ENCODE data around the gene BTBD9. TPM values are rescaled to one million over a fixed set of nuclear protein-coding genes. Genes with fewer than 3 reads are reported as not detected.
A peak's percentile ranks its signal among the peaks of the same experiment; 100 is the strongest.

The BTBD9 gene
- total RNA-seq, 5 donors from 2014 or later (not counting 1 experiment from before 2014, with no cell fraction given): 29.3 to 67.7 (median 38.1) TPM

DNA sequence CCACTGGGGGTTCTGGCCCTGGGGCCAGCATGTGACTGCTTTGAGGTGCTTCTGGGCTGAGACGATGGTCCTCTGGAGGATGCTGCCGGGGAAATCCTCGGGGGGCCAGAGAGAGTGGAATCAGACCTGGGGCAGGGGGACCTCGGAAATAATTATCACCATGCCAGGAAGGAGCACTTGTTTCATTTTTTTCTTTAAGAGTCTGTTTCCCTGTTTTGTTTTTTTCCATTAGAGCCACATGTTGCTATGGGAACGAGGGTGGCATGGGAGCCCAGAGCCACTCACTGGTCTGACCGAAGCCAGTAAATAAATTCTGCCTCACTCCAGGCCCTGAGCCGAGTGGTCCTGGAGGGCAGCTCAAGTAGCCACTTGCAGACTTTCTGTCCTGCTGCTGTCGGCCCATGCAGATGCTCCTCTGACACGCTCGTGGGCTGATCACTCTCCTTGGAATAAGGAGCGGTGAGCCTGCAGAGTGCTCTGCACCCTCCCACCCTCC is 455.1 kb downstream of the BTBD9 start:
- Histone ChIP-seq H3K27ac (ENCODE audit: low read length) (no peak overlapping the region), H3K27me3 (replicated peaks in 1 of 2; ENCODE audit: control insufficient read depth in 2 of 2, extremely low read depth in 1 of 2, insufficient read depth in 2 of 2, low read length in 1 of 2) (no peaks in the 10 kb centered on the region), H3K36me3 (ENCODE audit: control insufficient read depth in 2 of 2, extremely low read depth in 1 of 2, insufficient read depth in 1 of 2, low read length in 1 of 2) (peaks cover 0 to 8% of the 10 kb centered on the region in 2 donors), H3K4me3 (ENCODE audit: control insufficient read depth in 1 of 2, extremely low read depth in 1 of 2, low read length in 1 of 2) (no peak overlapping the region), H3K9me3 (no peaks in the 10 kb centered on the region), H3K4me1 (ENCODE audit: control insufficient read depth in 1 of 2, extremely low read depth in 1 of 2, insufficient read depth in 2 of 2, low read length in 2 of 2) (no peaks in the 10 kb centered on the region)
- CTCF ChIA-PET: no interaction called here
- H3K27ac Mint-ChIP-seq: no peak overlapping the region
- H3K4me3 Mint-ChIP-seq: no peak overlapping the region
- no peak for ATAC-seq (replicated peaks in 1 of 4)
- H3K36me3 Mint-ChIP-seq: peaks cover 32% of the 10 kb centered on the region
- H3K9me3 Mint-ChIP-seq: no peaks in the 10 kb centered on the region
- POLR2A ChIA-PET: no interaction called here
- no peak for DNase-seq
- 88% methylated on average over 8 of the region's 11 CpGs for WGBS (ENCODE audit: insufficient coverage)
- peaks cover 0 to 2% (median under 1%) of the 10 kb centered on the region in 3 donors for H3K4me1 Mint-ChIP-seq
- no peaks in the 10 kb centered on the region for H3K27me3 Mint-ChIP-seq

DNA sequence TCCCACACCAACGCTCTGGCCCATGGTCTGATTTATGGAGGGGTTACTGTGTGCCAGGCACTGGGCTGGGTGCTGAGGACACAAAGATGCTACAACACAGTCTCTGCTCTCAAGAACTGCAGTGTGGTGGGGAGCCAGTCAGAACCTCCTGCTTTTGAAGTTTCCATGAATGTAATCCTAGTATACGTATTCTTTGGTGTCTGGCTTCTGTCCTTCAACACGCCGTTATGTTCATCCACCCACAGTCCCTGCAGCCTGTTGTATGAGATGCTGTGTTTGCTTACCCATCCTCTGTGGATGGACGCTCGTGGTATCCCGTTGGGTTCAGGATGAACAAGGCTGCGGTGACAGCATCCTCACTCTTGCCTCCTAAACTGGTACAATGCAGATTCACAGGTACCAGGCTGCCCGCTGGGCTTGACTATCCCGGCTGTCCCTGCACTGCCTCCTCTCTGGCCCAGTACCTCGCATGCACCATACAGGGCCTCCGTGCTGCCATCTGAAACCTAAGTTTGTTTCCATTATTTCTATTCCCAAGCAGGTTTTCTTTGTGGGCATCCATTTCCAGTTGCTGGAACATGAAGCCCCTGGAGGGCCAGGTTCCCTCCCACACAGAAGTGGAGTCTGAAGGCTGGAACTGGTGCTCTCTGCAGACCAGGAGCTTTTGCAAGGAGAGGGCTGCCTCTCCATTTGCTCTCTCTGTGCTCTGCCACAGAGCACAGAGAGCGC is 455.7 kb downstream of the BTBD9 start:
- Histone ChIP-seq H3K36me3 (ENCODE audit: control insufficient read depth in 2 of 2, extremely low read depth in 1 of 2, insufficient read depth in 1 of 2, low read length in 1 of 2) (peaks cover 0 to 8% of the 10 kb centered on the region in 2 donors), H3K9me3 (no peaks in the 10 kb centered on the region), H3K27ac (ENCODE audit: low read length) (no peak overlapping the region), H3K4me1 (ENCODE audit: control insufficient read depth in 1 of 2, extremely low read depth in 1 of 2, insufficient read depth in 2 of 2, low read length in 2 of 2) (no peaks in the 10 kb centered on the region), H3K4me3 (ENCODE audit: control insufficient read depth in 1 of 2, extremely low read depth in 1 of 2, low read length in 1 of 2) (no peak overlapping the region), H3K27me3 (replicated peaks in 1 of 2; ENCODE audit: control insufficient read depth in 2 of 2, extremely low read depth in 1 of 2, insufficient read depth in 2 of 2, low read length in 1 of 2) (no peaks in the 10 kb centered on the region)
- 93% methylated on average over 9 of the region's 13 CpGs for WGBS (ENCODE audit: insufficient coverage)
- Mint-ChIP-seq H3K27ac (no peak overlapping the region), H3K36me3 (peaks cover 29% of the 10 kb centered on the region), H3K4me3 (no peak overlapping the region), H3K9me3 (no peaks in the 10 kb centered on the region), H3K27me3 (no peaks in the 10 kb centered on the region), H3K4me1 (peaks cover 0 to 6% (median 0%) of the 10 kb centered on the region in 3 donors)
- ChIA-PET CTCF (no interaction called here), POLR2A (no interaction called here)
- DNase-seq (no peak), ATAC-seq (replicated peaks in 1 of 4) (no peak)

DNA sequence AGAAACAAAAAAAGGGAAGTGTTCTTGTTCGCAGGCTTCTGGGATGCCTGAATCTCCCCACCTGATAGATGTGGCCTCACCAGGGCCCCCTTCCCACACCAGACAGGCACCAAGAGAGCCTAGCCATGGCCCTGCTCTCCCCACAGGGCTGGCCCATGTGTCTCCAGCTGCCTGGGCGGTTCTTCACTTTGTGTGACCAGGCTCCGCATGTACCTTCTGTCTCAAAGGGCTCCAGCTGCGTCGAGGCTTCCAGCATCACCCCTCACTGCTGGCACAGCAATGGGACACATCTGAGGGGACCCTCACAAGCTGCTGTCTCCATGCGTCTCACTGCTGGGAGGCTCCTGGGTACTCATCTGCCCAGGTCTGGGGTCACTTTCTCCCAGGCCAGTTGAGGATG is 457.3 kb downstream of the BTBD9 start:
- no peak for DNase-seq
- H3K9me3 Mint-ChIP-seq: no peaks in the 10 kb centered on the region
- POLR2A ChIA-PET: no interaction called here

DNA sequence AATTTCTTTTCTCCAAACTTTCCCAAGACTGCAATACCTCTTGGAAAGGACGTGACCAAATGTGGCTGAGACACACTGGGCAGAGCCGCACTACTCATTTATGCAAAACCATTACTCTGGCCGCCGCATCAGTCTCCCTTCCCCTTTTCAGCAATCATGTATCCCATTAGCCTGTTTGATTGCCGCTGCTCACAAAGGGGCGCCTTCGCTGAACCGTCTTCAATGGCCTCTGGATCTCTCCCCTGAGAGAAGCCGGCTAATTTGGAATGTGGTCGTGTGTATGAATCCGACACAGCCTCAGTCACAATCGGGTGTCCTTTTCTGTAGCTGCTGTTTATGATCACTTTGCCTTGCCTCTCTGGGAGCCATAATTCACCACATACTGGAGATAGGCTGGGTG is 459.1 kb downstream of the BTBD9 start:
- H3K9me3 ChIP-seq: no peaks in the 10 kb centered on the region
- H3K36me3 Mint-ChIP-seq: peaks cover 22% of the 10 kb centered on the region
- H3K4me3 Mint-ChIP-seq: no peak overlapping the region
- H3K27me3 Mint-ChIP-seq: no peaks in the 10 kb centered on the region
- no peak overlapping the region for H3K4me3 ChIP-seq (ENCODE audit: control insufficient read depth in 1 of 2, extremely low read depth in 1 of 2, low read length in 1 of 2)
- H3K27ac Mint-ChIP-seq: no peak overlapping the region
- H3K9me3 Mint-ChIP-seq: no peaks in the 10 kb centered on the region
- no peak overlapping the region for H3K27ac ChIP-seq (ENCODE audit: low read length)
- ATAC-seq (replicated peaks in 1 of 4) (no peak), DNase-seq (peak in 1 of 35 experiments; percentile 9)
- ChIA-PET CTCF (no interaction called here), POLR2A (no interaction called here)
- peaks cover 0 to 3% of the 10 kb centered on the region in 2 donors for H3K36me3 ChIP-seq (ENCODE audit: control insufficient read depth in 2 of 2, extremely low read depth in 1 of 2, insufficient read depth in 1 of 2, low read length in 1 of 2)
- H3K27me3 ChIP-seq (replicated peaks in 1 of 2; ENCODE audit: control insufficient read depth in 2 of 2, extremely low read depth in 1 of 2, insufficient read depth in 2 of 2, low read length in 1 of 2): no peaks in the 10 kb centered on the region
- H3K4me1 Mint-ChIP-seq: peaks cover 0 to 9% (median 5%) of the 10 kb centered on the region in 3 donors
- H3K4me1 ChIP-seq (ENCODE audit: control insufficient read depth in 1 of 2, extremely low read depth in 1 of 2, insufficient read depth in 2 of 2, low read length in 2 of 2): no peaks in the 10 kb centered on the region
- WGBS (ENCODE audit: insufficient coverage): over 99% methylated on average over 10 of the region's 12 CpGs

More for the DNA sequence above, 457.3 kb downstream of the BTBD9 start:
- no peak overlapping the region for H3K27ac ChIP-seq (ENCODE audit: low read length)
- Mint-ChIP-seq H3K4me1 (peaks cover 0 to 9% (median 5%) of the 10 kb centered on the region in 3 donors), H3K36me3 (peaks cover 19% of the 10 kb centered on the region), H3K27ac (no peak overlapping the region), H3K4me3 (no peak overlapping the region), H3K27me3 (no peaks in the 10 kb centered on the region)
- WGBS (ENCODE audit: insufficient coverage): 96% methylated on average over 4 of the region's 6 CpGs
- ATAC-seq (replicated peaks in 1 of 4): no peak
- H3K36me3 ChIP-seq (ENCODE audit: control insufficient read depth in 2 of 2, extremely low read depth in 1 of 2, insufficient read depth in 1 of 2, low read length in 1 of 2): peaks cover 0 to 8% of the 10 kb centered on the region in 2 donors
- H3K9me3 ChIP-seq: no peaks in the 10 kb centered on the region
- CTCF ChIA-PET: no interaction called here
- no peak overlapping the region for H3K4me3 ChIP-seq (ENCODE audit: control insufficient read depth in 1 of 2, extremely low read depth in 1 of 2, low read length in 1 of 2)
- no peaks in the 10 kb centered on the region for H3K27me3 ChIP-seq (replicated peaks in 1 of 2; ENCODE audit: control insufficient read depth in 2 of 2, extremely low read depth in 1 of 2, insufficient read depth in 2 of 2, low read length in 1 of 2)
- H3K4me1 ChIP-seq (ENCODE audit: control insufficient read depth in 1 of 2, extremely low read depth in 1 of 2, insufficient read depth in 2 of 2, low read length in 2 of 2): no peaks in the 10 kb centered on the region

DNA sequence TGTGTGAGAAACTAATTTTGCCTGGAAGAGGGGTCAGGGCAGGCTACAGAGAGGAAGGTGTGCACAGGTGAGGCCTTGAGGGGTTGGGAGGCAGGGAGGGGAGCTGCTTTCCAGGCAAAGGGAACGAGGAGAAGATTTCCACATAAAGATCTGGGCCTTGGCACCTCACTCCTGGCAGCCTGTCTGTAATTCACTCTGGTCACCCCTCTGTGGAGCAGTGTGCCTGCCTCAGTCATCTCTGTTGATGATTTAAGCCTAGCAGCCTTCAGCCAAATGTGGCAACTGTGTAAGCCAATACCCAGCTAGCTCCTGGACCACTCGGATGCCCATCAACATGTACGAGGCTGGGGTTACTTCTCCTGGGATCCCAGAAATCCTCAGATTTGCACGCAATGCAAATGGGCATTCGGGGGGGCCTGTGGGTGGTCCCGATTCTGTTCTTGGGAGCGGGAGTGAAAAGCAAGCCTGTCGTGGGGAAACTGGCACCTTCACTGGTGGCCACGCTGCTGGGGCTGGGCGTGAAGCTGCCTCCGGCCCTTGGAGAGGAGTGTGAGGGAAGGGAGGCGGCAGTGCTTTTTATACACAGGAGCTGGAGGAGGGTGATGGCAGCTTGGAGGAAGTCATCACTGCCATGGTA is 459.8 kb downstream of the BTBD9 start:
- Mint-ChIP-seq H3K27me3 (no peaks in the 10 kb centered on the region), H3K36me3 (peaks cover 26% of the 10 kb centered on the region), H3K27ac (peak overlapping the region in 1 of 2 donors; percentile 35), H3K4me1 (peaks cover 0 to 9% (median 5%) of the 10 kb centered on the region in 3 donors), H3K9me3 (no peaks in the 10 kb centered on the region), H3K4me3 (no peak overlapping the region)
- ATAC-seq (replicated peaks in 1 of 4) (no peak), DNase-seq (peak in 1 of 35 experiments; percentile 23)
- Histone ChIP-seq H3K9me3 (no peaks in the 10 kb centered on the region), H3K4me1 (ENCODE audit: control insufficient read depth in 1 of 2, extremely low read depth in 1 of 2, insufficient read depth in 2 of 2, low read length in 2 of 2) (no peaks in the 10 kb centered on the region), H3K27me3 (replicated peaks in 1 of 2; ENCODE audit: control insufficient read depth in 2 of 2, extremely low read depth in 1 of 2, insufficient read depth in 2 of 2, low read length in 1 of 2) (no peaks in the 10 kb centered on the region), H3K36me3 (ENCODE audit: control insufficient read depth in 2 of 2, extremely low read depth in 1 of 2, insufficient read depth in 1 of 2, low read length in 1 of 2) (no peaks in the 10 kb centered on the region), H3K27ac (ENCODE audit: low read length) (no peak overlapping the region), H3K4me3 (ENCODE audit: control insufficient read depth in 1 of 2, extremely low read depth in 1 of 2, low read length in 1 of 2) (no peak overlapping the region)
- CTCF ChIA-PET: no interaction called here
- WGBS (ENCODE audit: insufficient coverage): 94% methylated on average over 12 of the region's 12 CpGs
- POLR2A ChIA-PET: no interaction called here

DNA sequence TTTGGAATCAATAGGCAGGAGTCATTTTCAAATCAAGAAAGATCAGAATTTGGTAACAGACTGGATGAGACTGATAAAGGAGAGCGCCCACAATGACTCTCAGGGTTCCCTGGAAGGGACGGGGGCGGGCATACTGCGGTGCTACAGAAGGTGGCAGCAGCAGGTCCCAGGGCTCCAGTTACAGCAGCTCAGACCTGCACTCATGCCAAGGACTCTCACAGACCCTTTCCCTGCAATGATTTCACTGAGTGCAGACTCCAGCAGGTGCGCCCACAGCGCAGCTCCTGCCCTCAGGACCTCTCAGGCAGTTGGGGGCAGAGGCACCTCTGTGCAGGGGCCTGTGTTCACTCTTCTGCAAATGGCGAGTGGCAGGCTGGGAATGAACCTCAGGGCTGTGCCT is 460.4 kb downstream of the BTBD9 start:
- H3K4me1 ChIP-seq (ENCODE audit: control insufficient read depth in 1 of 2, extremely low read depth in 1 of 2, insufficient read depth in 2 of 2, low read length in 2 of 2): no peaks in the 10 kb centered on the region
- no peaks in the 10 kb centered on the region for H3K27me3 ChIP-seq (replicated peaks in 1 of 2; ENCODE audit: control insufficient read depth in 2 of 2, extremely low read depth in 1 of 2, insufficient read depth in 2 of 2, low read length in 1 of 2)
- no peaks in the 10 kb centered on the region for H3K9me3 ChIP-seq
- POLR2A ChIA-PET: no interaction called here
- Mint-ChIP-seq H3K27me3 (no peaks in the 10 kb centered on the region), H3K4me3 (no peak overlapping the region), H3K36me3 (peaks cover 30% of the 10 kb centered on the region), H3K27ac (peak overlapping the region in 1 of 2 donors; percentile 35), H3K4me1 (peaks cover 0 to 9% (median 5%) of the 10 kb centered on the region in 3 donors), H3K9me3 (no peaks in the 10 kb centered on the region)
- DNase-seq (peak in 1 of 35 experiments; percentile 14), ATAC-seq (replicated peaks in 1 of 4) (no peak)
- 96% methylated on average over 6 of the region's 7 CpGs for WGBS (ENCODE audit: insufficient coverage)
- CTCF ChIA-PET: no interaction called here
- H3K4me3 ChIP-seq (ENCODE audit: control insufficient read depth in 1 of 2, extremely low read depth in 1 of 2, low read length in 1 of 2): no peak overlapping the region
- no peak overlapping the region for H3K27ac ChIP-seq (ENCODE audit: low read length)
- H3K36me3 ChIP-seq (ENCODE audit: control insufficient read depth in 2 of 2, extremely low read depth in 1 of 2, insufficient read depth in 1 of 2, low read length in 1 of 2): no peaks in the 10 kb centered on the region

All from T-cell (primary cell).